Stimulated activated CD8-positive, alpha-beta memory T cell treated with anti-CD3 and anti-CD28 coated beads, Interleukin-2, amount 100 ng/mL, for 48 hours (primary cell): Measurements from ENCODE around the gene CHCHD3.
"Not testable (repeated sequence)": the region's sequence is repeated elsewhere in the genome, so short reads cannot be mapped to it uniquely, and the experiment has no call there.

Experiments used
- DNase-seq, 2 donors: peaks; one replicate each; pipeline ENCODE4 v3.0.0-alpha.2; 2020; ENCODE audit warnings: low read depth in 2 of 2

Gene CHCHD3

DNA sequence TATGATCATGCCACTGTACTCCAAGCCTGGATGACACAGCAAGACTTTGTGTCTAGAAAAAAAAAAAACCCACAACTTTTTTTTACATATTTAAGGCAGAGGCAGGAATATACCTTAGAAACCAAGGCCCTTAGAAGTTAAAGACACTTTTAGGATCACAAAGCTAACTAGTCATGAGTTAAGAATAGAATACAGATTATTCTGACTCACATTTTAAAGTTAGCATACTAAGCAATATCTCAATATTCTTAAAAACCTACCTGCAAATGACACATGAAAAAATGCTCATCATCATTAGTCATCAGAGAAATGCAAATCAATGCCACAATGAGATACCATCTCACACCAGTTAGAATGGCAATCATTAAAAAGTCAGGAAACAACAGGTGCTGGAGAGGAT, 177.7 kb downstream of the CHCHD3 start:
- DNase-seq: no peak

DNA sequence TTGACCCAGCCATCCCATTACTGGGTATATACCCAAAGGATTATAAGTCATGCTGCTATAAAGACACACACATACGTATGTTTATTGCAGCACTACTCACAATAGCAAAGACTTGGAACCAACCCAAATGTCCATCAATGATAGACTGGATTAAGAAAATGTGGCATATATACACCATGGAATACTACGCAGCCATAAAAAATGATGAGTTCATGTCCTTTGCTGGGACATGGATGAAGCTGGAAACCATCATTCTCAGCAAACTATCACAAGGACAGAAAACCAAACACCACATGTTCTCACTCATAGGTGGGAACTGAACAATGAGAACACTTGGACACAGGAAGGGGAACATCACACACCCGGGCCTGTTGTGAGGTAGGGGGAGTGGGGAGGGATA, 179.6 kb downstream of the CHCHD3 start:
- not testable (repeated sequence) for DNase-seq

DNA sequence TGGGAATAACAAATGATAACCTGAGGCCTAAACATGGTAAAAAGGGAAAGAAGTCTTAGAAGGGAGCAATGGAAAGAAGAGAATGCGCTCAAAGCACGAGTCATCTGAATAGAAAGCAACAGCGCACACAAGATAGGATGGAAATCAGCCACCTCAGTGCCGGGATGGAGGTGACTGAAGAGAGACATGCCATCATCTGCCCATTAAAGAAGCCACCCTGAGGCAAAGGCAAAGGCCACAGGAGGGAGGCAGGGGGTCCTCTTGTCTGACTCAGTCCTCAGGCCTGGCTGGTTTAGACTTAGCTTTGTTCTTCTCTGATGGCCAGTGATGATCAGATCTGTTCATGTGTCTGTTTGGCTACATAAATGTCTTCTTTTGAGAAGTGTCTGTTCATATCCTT, 180.6 kb downstream of the CHCHD3 start:
- no peak for DNase-seq

DNA sequence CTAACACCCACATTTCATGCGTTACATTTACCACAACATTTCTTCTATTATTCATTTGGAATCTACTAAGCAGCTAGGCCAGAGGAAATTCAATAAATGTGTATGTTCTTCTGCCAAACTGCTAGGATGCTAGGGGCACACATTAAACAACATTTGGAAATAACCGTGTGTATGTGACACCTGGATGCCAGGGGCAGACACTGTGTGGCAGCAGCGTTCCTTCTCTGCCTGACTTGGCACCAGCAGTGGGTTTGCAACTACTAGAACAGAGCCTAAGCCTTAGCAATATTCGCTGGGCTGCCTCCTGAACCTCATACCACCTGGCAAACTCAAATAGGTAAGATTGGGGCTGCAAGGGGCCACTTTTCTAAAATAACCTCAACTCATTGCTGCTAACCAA, 182.1 kb downstream of the CHCHD3 start:
- no peak for DNase-seq

DNA sequence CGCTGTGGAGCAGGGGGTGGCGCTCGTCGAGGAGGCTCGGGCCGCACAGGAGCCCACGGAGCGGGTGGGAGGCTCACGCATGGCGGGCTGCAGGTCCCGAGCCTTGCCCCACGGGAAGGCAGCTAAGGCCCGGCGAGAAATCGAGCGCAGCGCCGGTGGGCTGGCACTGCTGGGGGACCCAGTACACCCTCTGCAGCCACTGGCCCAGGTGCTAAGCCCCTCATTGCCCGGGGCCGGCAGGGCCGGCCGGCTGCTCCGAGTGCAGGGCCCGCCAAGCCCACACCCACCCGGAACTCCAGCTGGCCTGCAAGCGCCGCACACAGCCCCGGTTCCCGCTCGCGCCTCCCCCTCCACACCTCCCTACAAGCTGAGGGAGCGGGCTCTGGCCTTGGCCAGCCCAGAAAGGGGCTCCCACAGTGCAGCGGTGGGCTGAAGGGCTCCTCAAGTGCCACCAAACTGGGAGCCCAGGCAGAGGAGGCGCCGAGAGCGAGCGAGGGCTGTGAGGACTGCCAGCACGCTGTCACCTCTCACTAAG, 183.2 kb downstream of the CHCHD3 start:
- DNase-seq: not testable (repeated sequence)

DNA sequence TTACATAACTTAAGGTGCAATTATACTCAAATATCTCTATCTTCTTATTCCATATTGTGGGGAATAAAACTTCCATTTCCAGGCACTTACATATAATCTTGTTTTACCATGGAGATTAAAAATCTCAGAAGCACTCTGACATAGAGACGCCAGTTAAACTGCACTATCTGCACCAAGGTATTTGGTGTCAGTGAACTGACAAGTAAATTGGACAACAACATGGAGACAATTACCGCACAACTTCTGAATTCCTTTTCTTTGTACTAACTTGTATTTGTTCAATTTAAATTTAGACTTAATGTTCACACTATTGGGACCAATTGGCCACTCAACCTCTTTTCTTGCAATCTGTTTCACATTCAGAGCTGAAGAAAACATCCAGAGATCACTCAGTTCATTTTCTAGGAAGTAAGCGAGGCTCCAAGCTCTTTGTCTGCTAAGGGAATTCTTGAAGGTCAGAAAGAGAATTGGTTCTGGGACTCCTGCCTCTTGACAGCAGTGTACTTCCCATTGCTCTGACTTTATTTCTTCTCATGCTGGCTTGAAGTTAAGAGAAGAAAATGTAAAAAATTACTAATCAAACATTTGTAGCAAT, 184.7 kb downstream of the CHCHD3 start:
- no peak for DNase-seq

DNA sequence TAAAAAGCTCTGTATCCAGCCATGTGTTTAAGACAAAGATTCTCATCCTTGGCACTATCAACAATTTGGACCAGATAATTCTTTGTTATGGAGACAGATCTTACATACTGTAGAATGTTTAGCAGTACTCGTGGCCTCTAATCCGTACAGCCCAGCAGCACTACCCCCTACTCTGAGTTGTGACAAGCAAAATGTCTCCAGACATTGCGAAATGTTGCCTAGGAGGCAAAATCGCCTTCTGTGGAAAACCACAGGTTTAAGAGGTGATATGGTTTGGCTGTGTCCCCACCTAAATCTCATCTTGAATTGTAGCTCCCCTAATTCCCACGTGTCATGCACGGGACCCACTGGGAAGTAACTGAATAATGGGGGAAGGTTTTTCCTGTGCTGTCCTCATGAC, 186.7 kb downstream of the CHCHD3 start:
- DNase-seq: no peak

DNA sequence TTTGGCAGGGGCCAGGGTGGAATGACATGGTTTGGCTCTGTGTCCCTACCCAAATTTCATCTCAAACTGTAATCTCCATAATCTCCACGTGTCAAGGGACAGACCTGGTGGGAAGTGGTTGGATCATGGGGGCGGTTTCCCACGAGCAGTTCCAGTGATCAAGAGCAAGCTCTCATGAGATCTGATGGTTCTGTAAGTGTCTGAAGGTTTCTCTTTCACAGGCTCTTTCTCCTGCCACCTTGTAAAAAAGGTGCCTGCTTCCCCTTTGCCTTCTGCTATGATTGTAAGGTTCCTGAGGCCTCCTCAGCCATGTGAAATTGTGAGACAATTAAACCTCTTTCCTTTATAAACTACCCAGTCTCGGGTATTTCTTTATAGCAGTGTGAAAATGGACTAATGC, 188.3 kb downstream of the CHCHD3 start:
- no peak for DNase-seq

DNA sequence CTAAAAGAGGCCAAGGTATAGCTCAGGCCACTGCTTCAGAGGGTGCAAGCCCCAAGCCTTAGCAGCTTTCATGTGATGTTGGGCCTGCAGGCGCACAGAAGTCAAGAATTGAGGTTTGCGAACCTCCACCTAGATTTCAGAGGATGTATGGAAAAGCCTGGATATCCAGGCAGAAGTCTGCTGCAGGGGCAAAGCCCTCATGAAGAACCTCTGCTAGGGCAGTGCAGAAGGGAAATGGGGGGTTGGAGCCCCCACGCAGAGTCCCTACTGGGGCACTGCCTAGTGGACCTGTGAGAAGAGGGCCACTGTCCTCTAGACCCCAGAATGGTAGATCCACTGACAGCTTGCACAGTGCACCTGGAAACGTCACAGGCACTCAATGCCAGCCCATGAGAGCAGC, 189.1 kb downstream of the CHCHD3 start:
- not testable (repeated sequence) for DNase-seq

DNA sequence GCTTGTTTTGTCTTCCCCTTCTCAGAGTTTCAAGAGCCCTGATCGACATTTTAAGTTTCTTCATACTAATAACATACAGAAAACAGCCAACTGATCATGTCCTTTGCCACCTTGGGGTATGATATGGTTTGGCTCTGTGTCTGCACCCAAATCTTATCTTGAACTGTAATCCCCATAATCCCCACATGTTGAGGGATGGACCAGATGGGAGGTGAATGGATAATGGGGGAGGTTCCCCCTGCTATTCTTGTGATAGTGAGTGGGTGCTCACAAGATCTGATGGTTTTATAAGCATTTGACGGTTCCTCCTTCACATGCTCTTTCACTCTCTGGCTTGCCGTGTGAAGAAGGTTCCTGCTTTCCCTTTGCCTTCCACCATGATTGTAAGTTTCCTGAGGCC, 190.3 kb downstream of the CHCHD3 start:
- DNase-seq: no peak

DNA sequence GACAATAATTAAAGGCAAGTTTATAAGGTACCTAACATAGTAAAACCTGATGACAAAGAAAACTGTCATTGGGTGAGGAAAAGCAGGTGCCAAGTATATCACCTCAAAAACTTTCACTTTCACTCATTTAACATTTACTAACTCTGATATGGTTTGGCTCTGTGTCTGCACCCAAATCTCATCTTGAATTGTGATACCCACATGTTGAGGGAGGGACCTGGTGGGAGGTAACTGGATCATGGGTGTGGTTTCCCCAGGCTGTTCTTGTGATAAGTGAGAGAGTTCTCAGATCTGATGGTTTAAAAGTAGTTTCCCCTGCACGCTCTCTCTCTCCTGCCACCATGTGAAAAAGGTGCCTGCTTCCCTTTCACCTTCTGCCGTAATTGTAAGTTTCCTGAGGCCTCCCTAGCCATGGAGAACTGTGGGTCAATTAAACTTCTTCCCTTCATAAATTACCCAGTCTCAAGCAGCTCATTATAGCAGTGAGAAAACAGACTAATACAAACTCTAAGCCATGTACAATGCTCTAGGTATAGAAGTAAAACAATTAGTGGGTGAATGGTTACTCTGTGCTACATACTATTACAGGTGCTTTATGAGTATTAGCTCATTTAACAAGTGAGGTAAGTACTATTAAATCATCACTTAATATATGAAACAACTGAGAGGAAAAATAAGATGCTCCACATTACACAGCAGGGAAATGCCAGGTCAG, 199.0 kb downstream of the CHCHD3 start:
- peak in 1 of 2 donors; percentile 4 for DNase-seq

DNA sequence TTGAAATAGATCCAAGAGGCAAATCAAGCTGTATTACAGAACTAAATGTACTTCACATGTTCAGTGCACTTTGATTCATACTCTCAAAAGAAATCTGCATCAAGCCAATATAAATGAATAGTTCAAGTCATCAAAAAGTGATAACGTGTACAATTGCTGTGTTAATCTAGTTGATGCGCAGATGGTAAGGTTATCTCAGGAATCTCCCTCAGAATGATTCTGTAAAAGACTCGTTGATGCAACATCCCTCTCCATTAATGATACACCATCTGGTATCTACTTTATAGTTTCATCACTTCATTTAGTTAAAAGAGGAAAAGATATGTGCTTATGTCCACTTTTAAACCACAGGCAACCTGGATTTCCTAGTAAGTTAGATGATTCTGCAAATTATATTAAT, 200.6 kb downstream of the CHCHD3 start:
- no peak for DNase-seq

DNA sequence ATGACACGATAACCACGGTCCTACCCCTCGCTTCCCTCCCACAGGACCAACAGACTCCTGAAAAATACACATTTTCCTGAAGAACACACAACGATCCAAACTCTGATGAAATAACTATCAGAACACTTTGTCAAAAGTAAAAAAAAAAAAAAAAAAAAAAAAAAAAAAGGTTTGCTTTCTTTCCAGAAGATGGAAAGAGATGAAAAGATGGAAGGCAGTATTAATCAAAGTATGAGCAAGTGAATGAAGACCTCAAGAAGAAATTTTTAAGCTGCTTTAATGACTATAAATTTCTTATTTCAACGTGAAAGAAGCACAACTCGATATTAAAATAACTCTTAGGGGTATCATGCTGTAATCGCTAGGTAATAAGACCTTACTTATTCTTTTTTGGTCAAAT, 202.3 kb downstream of the CHCHD3 start:
- DNase-seq: no peak

DNA sequence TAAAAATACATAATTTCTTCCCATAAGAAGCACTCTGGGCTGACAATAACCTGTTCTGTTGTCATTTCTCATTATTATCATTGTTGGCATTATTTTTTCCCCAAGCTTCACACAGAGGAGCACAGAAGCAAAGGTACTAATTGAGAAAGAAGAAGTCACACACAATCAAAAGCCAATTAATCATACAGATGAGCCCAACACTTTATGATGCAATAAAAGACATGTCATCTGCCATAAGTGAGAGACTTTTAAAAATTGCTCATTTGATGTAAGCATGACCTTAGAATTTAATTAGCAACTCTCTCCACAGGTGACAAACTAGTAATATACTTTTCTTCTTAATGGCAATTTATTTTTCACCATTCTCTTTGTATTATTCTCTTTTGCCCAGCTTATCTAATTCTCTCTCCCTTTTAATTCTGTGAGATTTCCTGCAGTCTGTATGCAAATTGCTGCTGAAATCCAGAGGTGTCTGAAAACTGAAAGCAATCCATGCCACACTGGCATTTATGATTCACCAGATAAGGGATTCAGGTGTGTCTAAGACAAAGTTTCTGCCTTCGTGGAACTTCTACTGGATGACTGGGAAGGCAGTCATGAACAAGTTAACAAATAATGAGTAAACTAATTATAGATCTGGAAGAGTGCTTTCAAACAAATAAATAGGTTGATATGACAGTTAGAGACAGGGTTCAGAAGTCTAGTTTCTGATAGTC, 203.5 kb downstream of the CHCHD3 start:
- DNase-seq: no peak

DNA sequence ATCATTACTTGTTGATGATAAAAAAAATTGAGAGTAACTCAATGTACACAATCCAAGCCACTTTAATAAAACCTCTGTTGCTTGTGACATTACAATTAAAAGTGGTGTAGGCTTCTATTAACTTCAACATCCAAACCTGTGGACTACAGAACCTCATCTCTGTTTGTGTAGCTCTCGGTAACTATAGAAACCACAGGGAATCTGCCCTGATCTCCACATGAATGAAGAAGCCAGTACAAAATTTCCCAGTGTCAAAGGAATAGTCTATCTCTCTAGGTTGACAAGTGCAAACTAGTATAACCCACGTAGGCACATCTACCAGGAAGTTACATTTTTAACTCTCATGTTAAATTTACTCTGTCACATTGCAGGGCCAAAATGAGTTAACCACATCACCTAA, 204.3 kb downstream of the CHCHD3 start:
- no peak for DNase-seq

DNA sequence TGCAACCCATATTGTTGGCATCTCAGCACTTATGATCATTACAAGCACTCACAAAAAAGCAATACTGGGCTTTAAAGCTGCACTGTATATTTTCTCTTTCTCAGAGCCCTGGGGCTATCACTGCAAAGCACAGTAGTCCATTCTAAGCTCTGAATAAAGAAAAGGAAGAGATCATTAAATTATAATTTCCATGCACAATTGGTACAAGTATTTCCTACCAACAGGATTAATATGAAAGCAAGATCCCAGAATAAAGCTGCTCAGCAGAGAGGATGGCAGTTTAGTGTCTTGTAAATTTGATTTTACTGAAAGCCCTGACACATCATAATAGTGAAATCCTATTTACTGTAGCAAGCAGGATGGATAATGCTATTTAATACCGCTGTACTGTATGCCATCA, 205.3 kb downstream of the CHCHD3 start:
- DNase-seq: no peak

DNA sequence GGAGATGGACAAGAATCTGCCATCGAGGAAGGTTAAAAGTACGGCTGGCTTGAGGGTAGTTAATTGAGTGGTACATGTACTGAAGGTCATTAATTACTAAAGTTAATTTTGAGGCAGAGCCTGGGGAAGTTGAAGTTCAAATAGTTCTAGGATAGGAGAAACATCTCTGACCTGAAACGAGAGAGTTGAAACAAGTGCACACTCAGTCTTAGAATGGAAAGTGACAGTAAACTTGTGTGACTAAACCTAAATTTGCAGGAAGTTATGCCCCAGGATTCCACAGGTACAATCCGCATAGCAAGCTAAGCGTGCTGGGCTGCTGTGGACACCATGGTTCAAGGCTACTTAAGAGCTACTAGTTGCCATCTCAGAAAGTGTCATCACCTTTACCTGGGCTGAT, 209.9 kb downstream of the CHCHD3 start:
- no peak for DNase-seq

DNA sequence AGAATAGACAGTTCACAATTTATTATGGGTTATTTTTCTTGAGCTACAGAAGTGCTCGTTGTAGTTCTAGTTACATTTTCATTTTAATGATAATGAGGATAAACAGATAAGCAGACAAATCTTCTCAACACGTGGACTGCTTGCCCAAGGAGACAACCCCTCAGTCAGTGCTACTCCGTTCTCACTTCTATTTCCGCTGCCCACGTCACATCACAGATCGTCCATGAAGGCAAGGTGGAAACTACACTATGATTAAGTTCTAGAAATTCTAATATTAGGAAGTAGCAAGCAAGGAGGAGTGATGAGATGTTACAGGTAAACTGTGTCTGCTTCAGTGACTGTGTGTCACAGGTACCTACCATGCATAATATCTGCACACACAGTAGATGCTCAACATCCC, 210.5 kb downstream of the CHCHD3 start:
- no peak for DNase-seq

DNA sequence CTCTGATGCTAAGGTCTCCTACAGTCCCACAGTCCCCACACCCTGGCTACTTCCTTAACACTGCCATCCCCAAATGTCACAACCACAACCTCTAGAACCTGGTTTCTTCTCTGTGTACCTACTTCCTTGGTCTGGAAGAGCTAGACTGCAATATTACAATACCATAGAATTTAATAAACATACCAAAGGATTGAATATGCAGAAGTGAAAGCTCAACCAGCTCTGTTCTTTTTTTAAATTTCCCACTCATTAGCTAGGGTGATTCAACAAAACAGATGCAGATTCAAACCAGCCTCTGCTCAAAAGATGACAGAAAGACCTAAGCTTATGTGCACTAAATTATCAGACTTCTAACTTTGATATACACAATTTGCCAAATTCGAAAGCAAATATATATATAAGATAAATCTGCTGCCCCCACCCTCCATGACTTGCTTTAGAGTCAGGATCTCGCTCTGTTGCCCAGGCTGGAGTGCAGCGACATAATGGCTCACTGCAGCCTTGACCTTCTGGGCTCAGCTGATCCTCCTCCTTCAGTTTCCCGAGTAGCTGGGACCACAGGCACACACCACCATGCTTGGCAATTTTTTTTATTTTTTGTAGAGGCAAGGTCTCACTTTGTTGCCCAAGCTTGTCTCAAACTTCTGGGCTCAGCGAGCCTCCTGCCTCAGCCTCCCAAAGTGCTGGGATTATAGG, 212.6 kb downstream of the CHCHD3 start:
- DNase-seq: no peak

DNA sequence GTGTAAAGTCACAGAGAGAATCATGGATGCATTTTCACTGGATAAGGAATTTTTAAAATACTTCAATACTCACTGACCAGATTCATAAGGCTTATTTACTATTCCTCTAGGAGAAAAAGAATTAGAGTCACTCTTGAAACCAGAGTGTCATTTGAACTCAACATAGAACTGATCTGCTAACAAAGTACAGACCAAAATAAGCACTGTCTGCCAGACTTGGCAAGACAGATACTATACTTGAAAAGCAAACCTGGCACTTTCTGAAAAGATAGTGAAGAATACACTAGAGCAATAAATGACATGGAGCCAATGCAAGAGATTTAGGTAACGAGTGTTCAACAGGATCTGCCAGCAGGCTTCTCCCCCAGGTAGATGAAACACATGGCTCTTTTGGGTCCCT, 215.3 kb downstream of the CHCHD3 start:
- DNase-seq: no peak

DNA sequence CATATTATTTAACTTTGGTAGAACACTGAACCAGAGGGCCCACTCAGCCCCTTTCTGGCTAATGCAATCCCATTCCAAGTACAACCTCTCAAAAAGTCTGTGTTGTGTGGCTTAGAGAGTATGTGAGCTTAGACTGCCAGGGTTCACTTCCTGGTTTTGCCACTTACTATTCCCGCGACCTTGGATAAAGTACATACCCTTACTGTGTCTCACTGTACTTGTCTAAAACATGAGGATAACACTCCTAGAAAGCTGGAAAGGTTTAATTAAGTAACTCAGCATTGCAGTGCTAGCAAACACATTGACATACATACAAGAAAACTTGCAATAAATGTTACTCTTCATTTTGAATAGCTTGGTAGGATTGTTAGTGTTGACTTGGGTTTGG, 215.8 kb downstream of the CHCHD3 start:
- no peak for DNase-seq

DNA sequence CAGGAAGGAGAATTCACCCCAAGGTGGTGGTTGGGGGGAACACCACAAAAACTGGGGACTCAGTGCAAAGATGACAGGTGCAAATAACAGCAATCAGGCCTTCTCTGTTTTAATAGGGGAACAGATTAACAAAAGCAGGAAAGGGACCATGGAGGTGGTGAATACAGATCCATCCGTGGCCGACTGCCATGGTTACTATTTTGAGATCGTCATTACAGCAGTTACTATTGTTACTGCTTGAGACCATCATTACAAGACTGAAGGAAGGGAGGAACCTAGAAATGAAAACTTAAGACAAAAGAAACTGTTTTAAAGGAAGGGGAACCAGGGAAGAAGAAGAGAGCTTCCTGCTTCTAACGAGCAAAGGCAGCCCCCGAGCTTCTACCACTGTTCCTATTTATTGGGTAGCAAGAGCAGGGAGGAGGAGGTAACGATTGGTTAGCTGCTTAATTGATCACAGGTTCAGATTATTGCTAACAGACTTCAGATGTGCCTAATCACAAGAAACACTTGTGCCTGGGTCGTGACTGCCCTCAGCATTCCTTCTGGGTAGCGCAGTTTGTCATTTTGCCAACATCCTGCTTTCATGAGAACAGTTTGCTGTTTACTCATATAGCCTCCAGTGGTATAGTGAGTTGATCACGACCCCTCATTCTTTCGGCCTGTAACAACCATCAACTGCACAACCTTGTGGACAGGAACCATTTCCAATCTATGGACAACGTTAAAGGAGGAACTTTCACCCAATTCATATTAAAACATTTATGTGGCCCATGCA, 216.3 kb downstream of the CHCHD3 start:
- no peak for DNase-seq
